ENCODE data around the gene RNF208.

DNA sequence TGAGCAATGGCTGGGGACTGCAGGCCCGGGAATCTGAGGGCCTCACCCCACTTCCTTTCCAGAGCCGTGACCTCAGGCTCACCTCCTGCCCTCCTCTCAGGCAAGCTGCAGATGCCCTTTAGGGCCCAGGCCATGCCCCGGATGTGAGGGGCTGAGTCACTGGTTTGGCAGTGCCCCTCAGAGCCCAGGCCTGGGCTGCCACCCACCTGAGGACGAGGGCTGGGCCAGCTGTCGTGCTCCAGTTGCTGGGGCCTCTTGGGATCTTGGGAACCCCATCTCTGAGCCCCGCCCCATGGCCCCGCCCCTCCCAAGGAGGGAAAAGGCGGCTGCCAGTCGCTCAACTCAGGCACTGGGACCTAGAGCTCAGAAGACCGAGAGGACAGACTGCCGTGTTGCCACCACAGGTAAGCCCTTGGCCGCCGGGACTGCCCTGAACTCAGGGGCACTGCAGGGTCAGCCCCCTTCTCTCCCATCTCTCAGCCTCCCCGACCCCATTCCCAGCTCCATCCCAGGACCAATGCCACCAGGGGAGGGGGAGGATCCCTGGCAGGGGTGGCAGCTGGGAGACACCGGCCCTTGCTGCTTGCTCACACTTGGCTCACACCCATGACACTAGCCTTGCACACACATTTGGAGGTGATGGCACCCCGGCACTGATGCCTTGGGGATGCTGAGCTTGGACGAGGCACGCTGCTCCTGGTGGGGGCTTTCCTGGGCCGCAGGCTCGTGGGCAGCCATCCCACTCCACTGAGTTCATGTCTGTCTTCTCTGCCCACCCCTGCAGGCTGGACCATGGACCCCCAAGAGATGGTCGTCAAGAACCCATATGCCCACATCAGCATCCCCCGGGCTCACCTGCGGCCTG, 3.0 kb upstream of the RNF208 start, which contains the start of gene CYSRT1:
- TF ChIP-seq, protein P1, sequence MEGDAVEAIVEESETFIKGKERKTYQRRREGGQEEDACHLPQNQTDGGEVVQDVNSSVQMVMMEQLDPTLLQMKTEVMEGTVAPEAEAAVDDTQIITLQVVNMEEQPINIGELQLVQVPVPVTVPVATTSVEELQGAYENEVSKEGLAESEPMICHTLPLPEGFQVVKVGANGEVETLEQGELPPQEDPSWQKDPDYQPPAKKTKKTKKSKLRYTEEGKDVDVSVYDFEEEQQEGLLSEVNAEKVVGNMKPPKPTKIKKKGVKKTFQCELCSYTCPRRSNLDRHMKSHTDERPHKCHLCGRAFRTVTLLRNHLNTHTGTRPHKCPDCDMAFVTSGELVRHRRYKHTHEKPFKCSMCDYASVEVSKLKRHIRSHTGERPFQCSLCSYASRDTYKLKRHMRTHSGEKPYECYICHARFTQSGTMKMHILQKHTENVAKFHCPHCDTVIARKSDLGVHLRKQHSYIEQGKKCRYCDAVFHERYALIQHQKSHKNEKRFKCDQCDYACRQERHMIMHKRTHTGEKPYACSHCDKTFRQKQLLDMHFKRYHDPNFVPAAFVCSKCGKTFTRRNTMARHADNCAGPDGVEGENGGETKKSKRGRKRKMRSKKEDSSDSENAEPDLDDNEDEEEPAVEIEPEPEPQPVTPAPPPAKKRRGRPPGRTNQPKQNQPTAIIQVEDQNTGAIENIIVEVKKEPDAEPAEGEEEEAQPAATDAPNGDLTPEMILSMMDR (IDR thresholded peaks at IDR 0.05), result no peak
- TF ChIP-seq POLR2AphosphoS5 (IDR thresholded peaks at IDR 0.05) (no peak), POLR2A (IDR thresholded peaks at IDR 0.05) (no peak)
